GM08714 (cell line): ENCODE measurements around the gene ZNF341.

ENCODE experiments used
- H3K4me3 ChIP-seq: fragments of 200-500 bp; sonication (Bioruptor generic); 2 replicates; pipeline ENCODE4 v1.5.1; 2014; ENCODE audit warnings: mild to moderate bottlenecking, low read length, inconsistent platforms
- ZNF274 ChIP-seq: IDR thresholded peaks from 2 replicates; pipeline ENCODE4 v1.6.1; 2012; ENCODE audit warnings: mild to moderate bottlenecking, low read depth, low read length

ZNF341 gene

GRCh38 chr20:33713865-33714367 is 17.9 kb upstream of the ZNF341 start:
- H3K4me3 ChIP-seq: no peak overlapping the region
- TF ChIP-seq ZNF274: no peak

- no peak overlapping the region for H3K4me3 ChIP-seq
- no peak for TF ChIP-seq ZNF274
These were observed 15.3 kb upstream of the ZNF341 start for GRCh38 chr20:33716498-33716897.

DNA sequence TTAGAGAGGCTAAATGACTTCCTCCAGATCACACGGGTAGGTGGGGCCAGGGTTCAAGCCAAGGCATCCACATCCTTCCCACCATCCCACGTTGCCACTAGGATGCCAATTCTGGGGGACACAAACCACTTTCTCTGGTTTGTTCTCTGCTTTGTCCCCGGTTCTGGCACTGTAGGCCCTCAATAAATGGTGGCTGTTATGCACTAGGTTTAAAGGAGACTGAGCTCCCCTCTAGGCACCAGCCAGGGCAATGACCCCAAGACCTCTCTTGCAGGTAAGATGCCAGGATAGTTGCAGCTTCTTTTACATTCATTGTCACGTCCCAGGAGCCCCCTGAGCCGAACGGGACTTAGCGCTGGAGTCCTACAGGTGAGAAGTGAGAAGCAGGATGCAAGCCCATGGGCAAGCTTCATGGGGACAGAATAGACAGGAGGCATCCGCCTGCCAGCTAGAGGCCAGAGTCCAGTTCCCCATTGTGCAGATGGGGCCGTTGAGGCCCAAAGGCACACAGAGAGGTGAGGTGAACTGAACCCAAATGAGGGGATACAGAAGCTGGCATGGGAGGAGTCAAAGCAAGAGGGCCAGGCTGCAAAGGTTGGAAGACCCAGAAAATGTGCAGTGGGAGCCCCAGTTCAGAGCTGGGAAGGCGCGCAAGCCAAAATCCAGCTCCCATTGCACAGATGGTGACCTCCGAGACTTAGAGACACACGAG is 12.4 kb upstream of the ZNF341 start:
- H3K4me3 ChIP-seq: peak overlapping the region; percentile 67; the same call in 1 of the 2 replicates
- TF ChIP-seq ZNF274: no peak

GRCh38 chr20:33719989-33720709 is 11.6 kb upstream of the ZNF341 start, which contains the start of gene PXMP4:
TSS of gene PXMP4 (minus strand) at chr20:33720310. CDS start at chr20:33720207, 103 bp downstream.
- TF ChIP-seq ZNF274: no peak
- H3K4me3 ChIP-seq: peak within 1 kb of the TSS; percentile 67; the same call in 1 of the 2 replicates

GRCh38 chr20:33721391-33722140 is 10.2 kb upstream of the ZNF341 start:
- no peak for TF ChIP-seq ZNF274
- no peak overlapping the region for H3K4me3 ChIP-seq

GRCh38 chr20:33724439-33725094 is 7.2 kb upstream of the ZNF341 start:
- no peak overlapping the region for H3K4me3 ChIP-seq
- TF ChIP-seq ZNF274: no peak

GRCh38 chr20:33725607-33726264 is 6.1 kb upstream of the ZNF341 start:
- no peak overlapping the region for H3K4me3 ChIP-seq
- TF ChIP-seq ZNF274: no peak

GRCh38 chr20:33727115-33727479 is 4.7 kb upstream of the ZNF341 start:
- no peak for TF ChIP-seq ZNF274
- no peak overlapping the region for H3K4me3 ChIP-seq

- no peak for TF ChIP-seq ZNF274
- no peak overlapping the region for H3K4me3 ChIP-seq
These were observed 4.0 kb upstream of the ZNF341 start for GRCh38 chr20:33727806-33728205.

DNA sequence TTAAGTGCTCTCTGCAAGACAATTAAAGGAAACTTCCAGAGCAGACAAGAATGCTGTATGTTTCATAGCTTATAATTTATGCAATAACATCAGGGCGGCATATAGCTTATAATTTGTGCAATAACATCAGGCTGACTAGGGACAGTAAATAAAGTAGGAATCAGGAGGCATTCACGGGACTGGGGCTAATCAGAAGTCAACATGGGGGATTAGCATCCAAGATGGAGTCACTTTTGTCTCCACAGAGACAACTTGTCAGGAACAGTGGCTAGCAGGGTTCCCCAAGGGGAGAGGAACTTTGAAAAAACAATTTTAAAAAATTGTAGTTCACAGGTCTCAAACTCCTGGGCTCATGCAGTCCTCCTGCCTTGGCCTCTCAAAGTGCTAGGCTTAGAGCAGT is 3.3 kb upstream of the ZNF341 start:
- no peak for TF ChIP-seq ZNF274
- no peak overlapping the region for H3K4me3 ChIP-seq

- TF ChIP-seq ZNF274: no peak
- no peak overlapping the region for H3K4me3 ChIP-seq
These were observed 2.7 kb upstream of the ZNF341 start for GRCh38 chr20:33729101-33729500.

GRCh38 chr20:33730946-33731692 is 677 bp upstream of the ZNF341 start:
- no peak for TF ChIP-seq ZNF274
- H3K4me3 ChIP-seq: peak overlapping the region; percentile 50; the same call in 1 of the 2 replicates
